Skin epidermis (tissue), 12 donors: ENCODE data around the gene TP53AIP1.
"Not testable (repeated sequence)": the region's sequence is repeated elsewhere in the genome, so short reads cannot be mapped to it uniquely, and the experiment has no call there.

ENCODE experiments used
- H3K27ac ChIP-seq, 21 experiments: fragments of 200-600 bp; sonication (generic) in 11 of 21; one replicate each; pipeline ENCODE4 v1.5.0; 2020; ENCODE audit warnings: mild to moderate bottlenecking in 3 of 21, inconsistent platforms in 2 of 21, moderate library complexity in 2 of 21
- H3K4me3 ChIP-seq, 7 experiments: fragments of 200-600 bp; sonication (generic) in 2 of 7; one replicate each; pipeline ENCODE4 v1.5.0; 2020; ENCODE audit warnings: inconsistent platforms in 2 of 7, mild to moderate bottlenecking in 2 of 7, moderate library complexity in 1 of 7

Gene TP53AIP1

GRCh38 chr11:128927683-128928336, 14.9 kb downstream of the TP53AIP1 start:
- H3K27ac ChIP-seq, result no peak overlapping the region
- no peak overlapping the region for H3K4me3 ChIP-seq

- Histone ChIP-seq H3K27ac (no peak overlapping the region), H3K4me3 (no peak overlapping the region)
Observed at GRCh38 chr11:128927108-128927461, 15.6 kb downstream of the TP53AIP1 start.

- Histone ChIP-seq H3K27ac (no peak overlapping the region), H3K4me3 (no peak overlapping the region)
Observed at GRCh38 chr11:128926437-128927107, 16.1 kb downstream of the TP53AIP1 start.

GRCh38 chr11:128926000-128926399, 16.7 kb downstream of the TP53AIP1 start:
- Histone ChIP-seq H3K4me3 (no peak overlapping the region), H3K27ac (no peak overlapping the region)

GRCh38 chr11:128925250-128925600, 17.4 kb downstream of the TP53AIP1 start:
- no peak overlapping the region for H3K27ac ChIP-seq
- H3K4me3 ChIP-seq, result no peak overlapping the region

- H3K4me3 ChIP-seq, result no peak overlapping the region
- no peak overlapping the region for H3K27ac ChIP-seq
Observed at GRCh38 chr11:128924510-128925249, 18.0 kb downstream of the TP53AIP1 start.

- Histone ChIP-seq H3K27ac (no peak overlapping the region), H3K4me3 (no peak overlapping the region)
Observed at GRCh38 chr11:128924104-128924503, 18.6 kb downstream of the TP53AIP1 start.

- no peak overlapping the region for H3K4me3 ChIP-seq
Observed at GRCh38 chr11:128921793-128922192, 20.9 kb downstream of the TP53AIP1 start.

GRCh38 chr11:128920666-128921065, 22.0 kb downstream of the TP53AIP1 start:
- Histone ChIP-seq H3K27ac (no peak overlapping the region), H3K4me3 (no peak overlapping the region)

More at GRCh38 chr11:128921793-128922192, 20.9 kb downstream of the TP53AIP1 start:
- no peak overlapping the region for H3K27ac ChIP-seq

GRCh38 chr11:128919635-128920034, 23.0 kb downstream of the TP53AIP1 start:
- H3K27ac ChIP-seq, result not testable (repeated sequence)

GRCh38 chr11:128919216-128919615, 23.5 kb downstream of the TP53AIP1 start:
- H3K4me3 ChIP-seq, result no peak overlapping the region

More at GRCh38 chr11:128919635-128920034, 23.0 kb downstream of the TP53AIP1 start:
- not testable (repeated sequence) for H3K4me3 ChIP-seq

GRCh38 chr11:128917144-128917724, 25.4 kb downstream of the TP53AIP1 start:
- Histone ChIP-seq H3K27ac (no peak overlapping the region), H3K4me3 (no peak overlapping the region)

More at GRCh38 chr11:128919216-128919615, 23.5 kb downstream of the TP53AIP1 start:
- no peak overlapping the region for H3K27ac ChIP-seq

- H3K4me3 ChIP-seq, result no peak overlapping the region
- no peak overlapping the region for H3K27ac ChIP-seq
Observed at GRCh38 chr11:128916681-128917080, 26.0 kb downstream of the TP53AIP1 start.

- no peak overlapping the region for H3K27ac ChIP-seq
- no peak overlapping the region for H3K4me3 ChIP-seq
Observed at GRCh38 chr11:128916037-128916572, 26.6 kb downstream of the TP53AIP1 start.

- H3K27ac ChIP-seq, result peak overlapping the region in 10 of 21 experiments; percentile 15 to 62 (median 42)
- no peak overlapping the region for H3K4me3 ChIP-seq
Observed at GRCh38 chr11:128915149-128915521, 27.5 kb downstream of the TP53AIP1 start.

- H3K4me3 ChIP-seq, result no peak overlapping the region
Observed at GRCh38 chr11:128914216-128915148, 28.2 kb downstream of the TP53AIP1 start.

GRCh38 chr11:128913806-128914205, 28.9 kb downstream of the TP53AIP1 start:
- Histone ChIP-seq H3K27ac (peak overlapping the region in 4 of 21 experiments; percentile 5 to 37 (median 30)), H3K4me3 (no peak overlapping the region)

More at GRCh38 chr11:128914216-128915148, 28.2 kb downstream of the TP53AIP1 start:
- peak overlapping the region in 10 of 21 experiments; percentile 15 to 62 (median 42) for H3K27ac ChIP-seq

- no peak overlapping the region for H3K27ac ChIP-seq
- H3K4me3 ChIP-seq, result no peak overlapping the region
Observed at GRCh38 chr11:128911701-128912100, 31.0 kb downstream of the TP53AIP1 start.

- H3K27ac ChIP-seq, result no peak overlapping the region
Observed at GRCh38 chr11:128911239-128911638, 31.4 kb downstream of the TP53AIP1 start.

More at GRCh38 chr11:128911239-128911638, 31.4 kb downstream of the TP53AIP1 start:
- no peak overlapping the region for H3K4me3 ChIP-seq
